DMS153 treated with DMSO at 0.1 percent for 48 hours (cell line): Measurements from ENCODE around the gene HELQ.

Experiments used
- DNase-seq: peaks from one replicate; lab custom pipeline; 2025; ENCODE audit not compliant: unreplicated experiment; lab: John Stamatoyannopoulos, UW

HELQ gene

DNA sequence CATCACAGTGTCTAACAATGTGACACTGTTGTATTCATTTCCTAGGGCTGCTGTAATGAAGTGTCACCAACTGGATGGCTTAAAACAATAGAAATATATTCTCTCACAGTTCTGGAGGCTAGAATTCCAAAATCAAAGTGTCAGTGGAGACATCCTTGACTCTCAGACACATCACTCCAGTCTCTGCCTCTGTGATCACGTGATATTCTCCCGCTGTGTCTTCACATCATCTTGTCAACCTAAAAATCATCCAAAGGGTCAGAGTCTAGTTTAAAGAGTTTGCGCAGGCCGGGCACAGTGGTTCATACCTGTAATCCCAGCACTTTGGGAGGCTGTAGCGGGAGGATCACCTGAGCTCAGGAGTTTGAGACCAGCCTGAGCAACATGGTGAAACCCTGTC is 84.4 kb downstream of the HELQ start:
- no peak for DNase-seq

DNA sequence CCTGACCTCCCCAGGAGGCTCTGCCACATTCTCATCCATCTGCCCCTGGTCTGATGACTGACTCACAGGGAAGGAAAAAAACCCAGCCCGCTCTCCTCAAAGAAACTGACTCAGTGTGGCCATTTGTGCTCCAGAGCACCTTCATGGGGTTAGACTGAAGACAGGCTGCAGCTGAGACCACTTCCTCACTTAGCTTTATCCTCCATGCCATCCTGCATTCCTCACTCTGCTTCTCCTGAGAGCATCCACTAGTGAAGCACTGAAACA is 85.0 kb downstream of the HELQ start:
- no peak for DNase-seq

DNA sequence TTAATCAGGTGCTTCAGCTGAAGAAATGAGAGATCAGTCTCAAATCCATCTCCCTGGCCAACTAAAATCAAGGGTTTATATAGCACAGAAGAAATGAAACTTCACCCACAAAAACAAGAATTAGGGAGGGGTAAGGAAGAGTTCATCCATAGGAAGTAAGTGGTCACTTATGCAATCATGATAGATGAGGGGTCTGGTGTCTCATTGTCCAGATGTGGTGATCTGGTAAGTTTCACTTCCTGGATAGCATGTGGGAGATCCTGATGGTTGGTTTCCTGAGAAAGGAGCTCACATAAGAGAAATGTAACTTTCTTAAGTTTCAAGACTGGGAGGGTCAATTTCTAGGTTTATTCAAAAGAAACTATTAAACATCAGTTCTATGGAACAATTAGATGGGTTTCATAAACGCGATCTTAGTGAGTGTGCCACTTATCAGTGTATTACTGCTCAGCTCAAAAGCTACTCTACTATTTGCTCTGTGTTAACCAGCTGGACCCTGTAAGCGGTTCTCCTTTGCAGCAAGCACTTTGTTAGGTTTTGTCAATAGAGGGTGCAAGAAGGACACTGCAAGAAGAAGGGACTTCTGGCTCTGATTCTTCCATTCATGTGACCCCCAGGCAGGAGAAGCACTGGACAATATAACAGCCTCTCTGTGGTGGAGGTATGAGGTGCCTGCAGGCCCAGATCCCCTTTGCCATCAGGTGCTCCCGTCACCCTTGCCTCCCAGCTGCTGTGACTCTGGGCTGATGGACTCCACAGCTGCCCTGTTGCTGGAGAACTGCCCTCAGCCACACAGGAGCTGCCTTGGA is 85.6 kb downstream of the HELQ start:
- no peak for DNase-seq

DNA sequence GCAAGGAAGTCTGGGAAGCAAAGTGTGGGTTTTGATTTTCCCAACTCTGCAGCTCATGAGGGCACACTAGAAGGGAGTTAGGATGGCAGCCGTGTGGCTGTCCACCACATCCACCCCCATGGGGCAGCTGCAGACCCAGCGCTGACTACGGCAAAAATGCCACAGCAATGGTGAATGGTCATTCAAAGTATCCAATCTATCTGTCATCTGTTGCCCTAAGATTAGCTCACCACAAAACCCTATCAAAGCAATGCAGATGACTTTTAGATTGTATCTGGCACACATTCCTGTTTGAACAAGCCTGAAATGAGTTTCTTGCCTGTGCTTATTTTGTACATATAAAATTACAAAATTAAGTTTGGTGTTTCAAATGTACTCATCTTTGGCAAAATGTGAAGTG is 91.3 kb downstream of the HELQ start:
- DNase-seq: no peak

DNA sequence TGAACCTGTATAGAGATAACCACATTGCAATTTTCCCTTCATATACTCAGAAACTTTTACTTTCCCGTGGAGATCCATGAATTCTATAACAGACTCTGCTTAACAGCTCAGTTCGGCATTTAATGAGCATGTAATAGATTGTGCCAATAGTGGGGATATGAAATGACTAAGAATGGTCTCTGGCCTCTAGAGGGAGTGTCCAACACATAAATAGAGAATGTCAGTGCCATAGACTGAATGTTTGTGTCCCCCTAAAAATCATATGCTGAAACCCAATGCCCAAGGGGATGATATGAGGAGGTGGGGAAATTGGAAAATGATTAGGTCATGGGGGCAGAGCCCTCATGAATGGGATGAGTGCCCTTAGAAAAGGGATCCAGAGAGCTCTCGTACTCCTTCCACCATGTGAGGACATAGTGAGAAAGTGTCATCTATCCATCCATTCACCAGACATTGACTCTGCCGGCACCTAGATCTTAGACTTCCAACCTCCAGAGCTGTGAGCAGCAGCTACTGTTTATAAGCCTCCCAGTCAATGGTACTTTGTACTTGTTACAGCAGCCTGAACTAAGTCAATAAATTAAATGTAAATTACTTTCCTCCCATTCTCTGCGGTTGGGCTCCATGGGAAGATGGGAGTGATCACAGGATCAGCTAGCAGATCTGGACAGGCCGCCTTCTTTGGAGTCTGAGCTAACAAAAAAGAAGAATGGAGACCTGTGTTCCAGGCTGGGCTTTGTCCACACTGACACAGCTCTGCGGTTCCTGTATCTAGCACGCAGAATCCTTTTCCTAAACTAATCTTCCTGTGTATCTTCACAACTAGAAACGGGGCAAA is 92.9 kb downstream of the HELQ start:
- peak; percentile 23 for DNase-seq

DNA sequence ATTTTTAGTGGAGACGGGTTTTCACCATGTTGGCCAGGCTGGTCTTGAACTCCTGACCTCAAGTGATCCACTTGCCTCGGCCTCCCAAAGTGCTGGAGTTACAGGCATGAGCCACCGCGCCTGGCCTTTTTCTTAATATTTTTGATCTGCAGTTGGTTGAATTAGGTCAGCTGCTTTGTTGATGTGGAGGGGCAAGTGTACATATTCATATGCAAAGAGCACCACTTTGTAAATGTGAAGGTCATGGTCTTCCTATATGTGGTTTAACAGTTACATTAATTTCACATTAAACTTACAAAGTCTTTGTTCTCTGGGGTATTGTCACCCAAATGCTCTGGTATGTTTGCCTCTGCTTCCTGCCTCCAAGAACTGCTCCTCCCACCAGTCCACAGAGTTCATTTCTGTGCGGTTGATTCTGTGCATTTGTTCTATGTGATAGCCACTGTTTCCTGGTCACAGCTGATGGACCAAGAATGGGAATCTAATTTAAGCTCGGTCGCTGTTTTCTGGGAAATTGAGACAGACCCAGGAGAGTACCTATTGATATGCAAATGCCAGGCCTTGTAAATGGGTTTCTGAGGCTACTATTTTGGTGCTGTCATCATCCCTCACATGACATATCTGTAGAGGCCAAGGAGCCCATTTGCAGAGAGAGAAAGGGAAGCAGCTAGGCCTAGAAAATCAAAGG is 94.1 kb downstream of the HELQ start:
- no peak for DNase-seq

DNA sequence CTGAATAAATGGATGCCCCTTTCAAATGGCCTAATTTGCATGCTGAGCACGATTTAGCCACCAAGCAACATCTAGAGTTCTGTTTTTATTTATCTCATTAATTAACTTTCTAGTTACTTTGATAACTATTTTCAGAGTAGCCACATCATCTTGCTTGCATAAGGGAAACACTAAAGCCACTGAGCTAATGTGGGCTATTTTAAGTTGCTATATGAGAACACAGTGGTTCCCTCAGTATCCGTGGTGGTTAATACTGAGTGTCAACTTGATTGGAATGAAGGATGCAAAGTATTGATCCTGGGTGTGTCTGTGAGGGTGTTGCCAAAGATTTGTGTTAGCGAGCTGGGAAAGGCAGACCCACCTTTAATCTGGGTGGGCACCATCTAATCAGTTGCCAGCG is 95.6 kb downstream of the HELQ start:
- no peak for DNase-seq

DNA sequence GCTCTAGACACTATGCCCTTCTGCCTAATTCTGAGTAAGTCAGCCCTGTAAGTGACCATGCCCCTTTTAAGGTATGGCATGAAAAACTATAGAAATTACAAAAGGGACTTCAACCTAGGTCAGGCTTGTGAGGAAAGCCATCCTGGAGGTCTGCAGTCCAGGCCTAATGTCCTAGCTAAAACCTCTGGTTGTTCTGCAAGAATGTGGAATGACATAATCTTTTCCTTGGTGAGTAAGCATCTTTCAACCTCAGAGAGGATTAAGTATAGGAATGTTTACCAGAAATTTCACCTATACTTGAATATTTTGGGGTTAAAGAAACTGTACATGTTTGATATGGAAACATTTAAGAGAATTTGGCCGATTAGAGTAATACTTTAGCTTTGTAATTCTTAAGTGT is 97.2 kb downstream of the HELQ start:
- no peak for DNase-seq
